Heart left ventricle (tissue), 16 donors: ENCODE data around the gene SMARCB1. TPM values are rescaled to one million over a fixed set of nuclear protein-coding genes. Genes with fewer than 3 reads are reported as not detected.

Experiments used
- ATAC-seq, 4 donors: fragments of 200-7000 bp; cut with Tn5 transposase; one replicate each; pipeline ENCODE4 v1.9.1; 2020 to 2022; ENCODE audit warnings: moderate library complexity in 4 of 4, mild to moderate bottlenecking in 3 of 4, moderate number of reproducible peaks in 1 of 4
- DNase-seq, 5 donors: peaks; one replicate each; pipeline ENCODE4 v3.0.0-alpha.2; 2020
- H3K27ac ChIP-seq, 12 donors: fragments of 200-600 bp; sonication (generic) in 4 of 12; one replicate each; pipeline versions ENCODE4 v1.5.0 to v1.8.0; 2016 to 2022; ENCODE audit warnings: mild to moderate bottlenecking in 2 of 12
- H3K27me3 ChIP-seq, 9 donors: fragments of 200-600 bp; sonication (generic) in 2 of 9; one replicate each; pipeline versions ENCODE4 v1.5.1 to v1.8.0; 2016 to 2022; ENCODE audit warnings: mild to moderate bottlenecking in 3 of 9
- H3K36me3 ChIP-seq, 9 donors: fragments of 200-600 bp; sonication (generic) in 2 of 9; one replicate each; pipeline versions ENCODE4 v1.5.0 to v1.8.0; 2018 to 2022; ENCODE audit warnings: mild to moderate bottlenecking in 2 of 9
- H3K4me1 ChIP-seq, 12 donors: fragments of 200-600 bp; sonication (generic) in 4 of 12; one replicate each; pipeline versions ENCODE4 v1.5.0 to v1.8.0; 2016 to 2022; ENCODE audit warnings: mild to moderate bottlenecking in 3 of 12
- H3K4me3 ChIP-seq, 12 donors: fragments of 200-600 bp; sonication (generic) in 4 of 12; one replicate each; pipeline versions ENCODE4 v1.5.0 to v1.8.0; 2017 to 2022; ENCODE audit warnings: mild to moderate bottlenecking in 9 of 12, moderate library complexity in 4 of 12
- H3K9me3 ChIP-seq, 12 donors: fragments of 200-600 bp; sonication (generic) in 4 of 12; one replicate each; pipeline versions ENCODE4 v1.5.0 to v1.8.0; 2016 to 2022; ENCODE audit warnings: mild to moderate bottlenecking in 1 of 12
- POLR2A ChIP-seq, 2 donors: fragments of 450-650 bp; IDR thresholded peaks; one replicate each; pipeline ENCODE4 v1.6.1; 2017; ENCODE audit warnings: antibody characterized with exemption in 2 of 2, mild to moderate bottlenecking in 2 of 2, moderate library complexity in 2 of 2
- WGBS, 4 donors: extraction: QIAGEN DNeasy Blood & Tissue Kit in 2 of 4; methylation state at CpG; one replicate each; pipeline versions ENCODE4 v1.1.5 to v1.1.7; 2013 to 2018; 5-methylcytosine and 5-hydroxymethylcytosine counted together
- intact Hi-C, 10 donors: fragments of 100-400 bp; cut with DNase I; formaldehyde crosslinking; loops; one replicate each; pipeline versions ENCODE4 v1.11.1 to v1.14.2; 2022
- polyA plus RNA-seq, 2 donors: library from polyadenylated mRNA; stranded (reverse); fragments of 200-250 nt; gene quantifications; one replicate each; pipeline ENCODE4 v1.2.3, GENCODE V29; 2013
- total RNA-seq, 9 donors: library from RNA; depleted of rRNA in 2 of 9; stranded (reverse); fragments of >200 nt in 2 of 9; fragmentation: NEBNext Ultra II Directional in 3 of 9; extraction: Animal tissue kit (Norgen Biotek cat#: 25700) in 3 of 9; gene quantifications; one replicate each; pipeline versions ENCODE4 v1.1.0 to v1.2.4, GENCODE V29; 2016 to 2023
- TF ChIP-seq, protein P1 (sequence below), 12 donors: fragments of 200-600 bp; sonication (generic) in 4 of 12; IDR thresholded peaks; one replicate each; pipeline versions ENCODE4 v1.5.0 to v1.8.0; 2018 to 2022; ENCODE audit warnings: antibody characterized with exemption in 12 of 12, mild to moderate bottlenecking in 5 of 12
- donor health status: ischemic (EF 13 %, LVEDD 7.1; RV severe dilation, severe dysfunction).
- donor health status: healthy with polysubstance abuse.
- donor health status: DM: no; HTN: yes; CAD: no.
- donor health status: DM: no; HTN: no; CAD: no.
- donor health status: ischemic (EF 25% LVEDD 6.9; RV normal size, moderate dysfunction).
- donor health status: ischemic (EF 25% LVEDD 5.7; RV mildly dilated, moderate dysfunction).
- donor health status: healthy.
- donor health status: DM: yes; HTN: yes; CAD: no.
- donor health status: ischemic (EF 35%, LVEDD 5.7; RV mildly dilated, moderate dysfunction).
- donor health status: nonischemic (EF 11% LVEDD 7.7; RV severe dilation, severe dysfunction).
- donor health status: DM: yes; HTN: yes; CAD: no.
- donor health status: PGD.
- donor health status: ischemic (EF 29% LVEDD 5.4; RV normal size, mild dysfunction).
- donor health status: nonischemic (EF 23%, LVEDD 6.1; RV moderate dilation, normal function).

The SMARCB1 gene
- total and polyA plus RNA-seq, 11 donors, result 30.2 to 75.3 (median 45.6) TPM

DNA sequence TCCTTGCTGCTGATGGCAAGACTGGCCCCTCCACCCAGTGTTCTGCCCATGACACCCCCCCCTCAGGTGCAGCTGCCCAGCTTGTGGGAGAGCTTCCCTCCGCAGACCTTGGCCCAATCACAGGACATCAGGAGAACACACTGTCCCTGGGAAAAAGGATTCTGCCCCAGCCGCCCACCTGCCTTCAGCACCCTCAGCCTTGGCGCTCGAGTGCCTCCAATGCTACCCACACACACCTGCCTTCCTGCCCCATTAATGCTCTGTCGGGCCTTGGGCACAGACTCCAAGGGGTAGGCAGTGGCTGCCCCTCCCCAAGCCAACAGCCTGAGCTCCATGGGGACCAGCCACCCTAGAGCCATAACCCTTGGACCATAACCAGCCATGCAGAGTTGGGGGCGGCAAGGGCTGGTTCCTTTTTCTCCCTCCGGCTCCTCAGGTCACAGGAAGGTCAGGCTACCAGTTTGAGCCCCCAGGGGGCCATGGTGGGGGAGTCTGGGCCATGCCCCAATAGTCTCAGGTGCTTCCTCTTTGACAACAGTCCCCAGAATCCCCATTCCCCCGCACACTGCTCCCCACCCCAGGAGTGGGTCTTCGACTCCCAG lies 34.6 kb upstream of the SMARCB1 start:
- no peaks in the 10 kb centered on the region for H3K9me3 ChIP-seq
- H3K27me3 ChIP-seq, result no peaks in the 10 kb centered on the region
- peaks cover 0 to 22% (median 8%) of the 10 kb centered on the region in 12 donors for H3K4me1 ChIP-seq
- no peak overlapping the region for H3K27ac ChIP-seq
- intact Hi-C loops, result loop anchor here in 1 of 10 donors (5.0 kb wide), 1 partner anchor 35 kb away; no protein-coding TSS in a partner anchor
- no peak overlapping the region for H3K4me3 ChIP-seq
- TF ChIP-seq, protein P1, sequence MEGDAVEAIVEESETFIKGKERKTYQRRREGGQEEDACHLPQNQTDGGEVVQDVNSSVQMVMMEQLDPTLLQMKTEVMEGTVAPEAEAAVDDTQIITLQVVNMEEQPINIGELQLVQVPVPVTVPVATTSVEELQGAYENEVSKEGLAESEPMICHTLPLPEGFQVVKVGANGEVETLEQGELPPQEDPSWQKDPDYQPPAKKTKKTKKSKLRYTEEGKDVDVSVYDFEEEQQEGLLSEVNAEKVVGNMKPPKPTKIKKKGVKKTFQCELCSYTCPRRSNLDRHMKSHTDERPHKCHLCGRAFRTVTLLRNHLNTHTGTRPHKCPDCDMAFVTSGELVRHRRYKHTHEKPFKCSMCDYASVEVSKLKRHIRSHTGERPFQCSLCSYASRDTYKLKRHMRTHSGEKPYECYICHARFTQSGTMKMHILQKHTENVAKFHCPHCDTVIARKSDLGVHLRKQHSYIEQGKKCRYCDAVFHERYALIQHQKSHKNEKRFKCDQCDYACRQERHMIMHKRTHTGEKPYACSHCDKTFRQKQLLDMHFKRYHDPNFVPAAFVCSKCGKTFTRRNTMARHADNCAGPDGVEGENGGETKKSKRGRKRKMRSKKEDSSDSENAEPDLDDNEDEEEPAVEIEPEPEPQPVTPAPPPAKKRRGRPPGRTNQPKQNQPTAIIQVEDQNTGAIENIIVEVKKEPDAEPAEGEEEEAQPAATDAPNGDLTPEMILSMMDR (IDR thresholded peaks at IDR 0.05), result no peak
- no peak for TF ChIP-seq POLR2A (IDR thresholded peaks at IDR 0.05)
- no peaks in the 10 kb centered on the region for H3K36me3 ChIP-seq
- peak in 1 of 5 donors; percentile 48 for DNase-seq
- no peak for ATAC-seq
- WGBS, 4 donors, result 78 to 89% (median 87%) methylated on average over 9 of the region's 9 CpGs

DNA sequence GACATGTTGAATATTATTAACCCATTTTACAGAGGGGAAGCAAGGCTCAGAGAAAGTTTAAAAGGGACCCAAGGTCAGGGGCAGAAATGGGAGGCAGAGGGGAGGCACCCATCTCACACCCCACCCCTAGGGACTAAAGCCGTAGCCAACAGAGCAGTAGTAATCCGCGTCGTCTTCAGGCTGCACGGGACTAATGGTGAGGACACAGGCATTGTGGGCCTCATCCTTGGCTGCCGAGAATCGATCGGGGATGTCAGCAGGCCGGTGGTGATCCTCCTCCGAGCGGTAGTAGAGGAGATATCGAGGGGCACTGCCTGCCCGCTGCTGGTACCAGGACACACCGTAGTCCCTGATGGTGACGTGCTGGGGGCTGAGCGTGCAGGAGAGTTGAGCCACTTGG lies 34.0 kb upstream of the SMARCB1 start:
- H3K27ac ChIP-seq, result no peak overlapping the region
- ATAC-seq (no peak), DNase-seq (peak in 1 of 5 donors; percentile 44)
- no peaks in the 10 kb centered on the region for H3K36me3 ChIP-seq
- intact Hi-C loops, result loop anchor here in 1 of 10 donors (5.0 kb wide), 1 partner anchor 35 kb away; no protein-coding TSS in a partner anchor
- TF ChIP-seq, protein P1 (IDR thresholded peaks at IDR 0.05), result no peak
- no peak for TF ChIP-seq POLR2A (IDR thresholded peaks at IDR 0.05)
- H3K27me3 ChIP-seq, result no peaks in the 10 kb centered on the region
- H3K4me3 ChIP-seq, result no peak overlapping the region
- WGBS, 4 donors, result 91 to 95% (median 93%) methylated on average over 13 to 16 of the region's 16 CpGs
- H3K9me3 ChIP-seq, result no peaks in the 10 kb centered on the region
- H3K4me1 ChIP-seq, result peaks cover 0 to 22% (median 8%) of the 10 kb centered on the region in 12 donors

DNA sequence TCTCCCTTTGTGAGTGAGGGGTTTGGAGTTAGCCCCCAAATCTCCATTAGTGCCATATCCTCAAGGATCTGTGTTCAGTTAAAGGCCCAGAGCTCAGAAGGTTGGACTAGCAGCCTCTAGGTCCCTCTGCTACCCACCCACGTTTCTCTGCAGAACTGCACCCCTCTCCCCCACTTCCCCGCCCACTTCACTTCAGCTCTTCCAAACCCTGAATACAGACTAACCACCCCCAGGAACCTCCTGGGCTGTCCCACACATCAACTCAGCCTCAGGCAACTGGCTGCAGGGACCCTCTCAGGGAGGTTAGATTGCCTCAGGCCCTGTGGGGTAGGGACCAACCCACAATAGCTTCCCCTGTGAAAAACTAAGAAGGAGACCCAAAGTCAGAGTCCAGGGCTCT lies 33.4 kb upstream of the SMARCB1 start:
- Histone ChIP-seq H3K9me3 (no peaks in the 10 kb centered on the region), H3K27me3 (no peaks in the 10 kb centered on the region), H3K4me3 (no peak overlapping the region), H3K4me1 (peaks cover 0 to 22% (median 8%) of the 10 kb centered on the region in 12 donors), H3K36me3 (no peaks in the 10 kb centered on the region), H3K27ac (no peak overlapping the region)
- no peak for ATAC-seq
- intact Hi-C loops, result loop anchor here in 1 of 10 donors (5.0 kb wide), 1 partner anchor 36 kb away; no protein-coding TSS in a partner anchor
- peak in 1 of 5 donors; percentile 19 for DNase-seq
- TF ChIP-seq, protein P1 (IDR thresholded peaks at IDR 0.05), result no peak
- TF ChIP-seq POLR2A (IDR thresholded peaks at IDR 0.05), result no peak
- WGBS, 4 donors, result 76 to 95% (median 78%) methylated on average over 2 of the region's 2 CpGs

DNA sequence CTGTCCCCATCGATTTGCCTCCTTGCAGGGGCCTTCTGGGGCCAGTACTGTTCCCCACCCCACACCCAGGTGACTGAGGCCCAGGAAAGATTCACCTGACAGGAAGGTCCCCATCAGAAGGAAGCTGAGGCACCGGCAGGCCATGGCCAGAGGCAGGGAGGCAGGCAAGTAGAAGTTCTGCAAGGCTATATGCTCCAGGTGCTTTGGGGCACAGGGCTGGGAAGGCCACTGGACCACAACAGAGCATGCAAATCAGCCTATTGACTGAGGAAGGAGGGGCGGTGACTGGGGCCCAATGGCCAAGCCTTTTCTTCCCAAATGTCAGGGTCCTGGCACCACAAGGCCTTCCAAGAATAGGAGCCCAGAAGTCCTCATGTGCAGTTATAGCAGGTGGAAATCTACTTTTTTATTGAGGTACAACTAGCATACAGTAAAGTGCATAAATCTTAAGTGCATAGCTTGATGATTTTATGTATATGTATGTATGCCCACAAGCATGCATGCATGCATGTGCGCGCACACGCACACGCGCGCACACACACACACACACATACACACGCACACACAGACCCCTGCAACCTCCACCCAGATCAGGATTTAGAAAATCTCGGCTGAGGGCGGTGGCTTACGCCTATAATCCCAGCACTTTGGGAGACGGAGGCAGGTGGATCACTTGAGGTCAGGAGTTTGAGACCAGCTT lies 32.4 kb upstream of the SMARCB1 start, which contains the start of gene VPREB3:
Gene VPREB3 (minus strand): TSS at position 206 of the 700 bp plus-strand sequence. CDS start 62 bp downstream, at position 144.
- TF ChIP-seq POLR2A (IDR thresholded peaks at IDR 0.05), result no peak
- TF ChIP-seq, protein P1 (IDR thresholded peaks at IDR 0.05), result no peak
- no peak within 1 kb of the TSS for H3K27ac ChIP-seq
- 79 to 95% (median 88%) methylated on average over 12 to 14 of the region's 14 CpGs for WGBS, 4 donors
- ATAC-seq (no peak), DNase-seq (peak in 1 of 5 donors; percentile 37)
- intact Hi-C loops, result loop anchor here in 1 of 10 donors (5.0 kb wide), 1 partner anchor 37 kb away; no protein-coding TSS in a partner anchor
- peaks cover 0 to 22% (median 8%) of the 10 kb centered on the region in 12 donors for H3K4me1 ChIP-seq
- no peaks in the 10 kb centered on the region for H3K9me3 ChIP-seq
- no peaks in the 10 kb centered on the region for H3K27me3 ChIP-seq
- H3K36me3 ChIP-seq, result no peaks in the 10 kb centered on the region
- no peak within 1 kb of the TSS for H3K4me3 ChIP-seq
